CD4-positive, alpha-beta T cell treated with Interleukin-4 for 4 hours (primary cell): ENCODE measurements around the gene CEP55.
A peak's percentile ranks its signal among the peaks of the same experiment; 100 is the strongest.
"Not testable (repeated sequence)": the region's sequence is repeated elsewhere in the genome, so short reads cannot be mapped to it uniquely, and the experiment has no call there.

ENCODE experiments used
- DNase-seq: peaks from one replicate; pipeline ENCODE4 v3.0.0-alpha.2; 2020

CEP55 gene

DNA sequence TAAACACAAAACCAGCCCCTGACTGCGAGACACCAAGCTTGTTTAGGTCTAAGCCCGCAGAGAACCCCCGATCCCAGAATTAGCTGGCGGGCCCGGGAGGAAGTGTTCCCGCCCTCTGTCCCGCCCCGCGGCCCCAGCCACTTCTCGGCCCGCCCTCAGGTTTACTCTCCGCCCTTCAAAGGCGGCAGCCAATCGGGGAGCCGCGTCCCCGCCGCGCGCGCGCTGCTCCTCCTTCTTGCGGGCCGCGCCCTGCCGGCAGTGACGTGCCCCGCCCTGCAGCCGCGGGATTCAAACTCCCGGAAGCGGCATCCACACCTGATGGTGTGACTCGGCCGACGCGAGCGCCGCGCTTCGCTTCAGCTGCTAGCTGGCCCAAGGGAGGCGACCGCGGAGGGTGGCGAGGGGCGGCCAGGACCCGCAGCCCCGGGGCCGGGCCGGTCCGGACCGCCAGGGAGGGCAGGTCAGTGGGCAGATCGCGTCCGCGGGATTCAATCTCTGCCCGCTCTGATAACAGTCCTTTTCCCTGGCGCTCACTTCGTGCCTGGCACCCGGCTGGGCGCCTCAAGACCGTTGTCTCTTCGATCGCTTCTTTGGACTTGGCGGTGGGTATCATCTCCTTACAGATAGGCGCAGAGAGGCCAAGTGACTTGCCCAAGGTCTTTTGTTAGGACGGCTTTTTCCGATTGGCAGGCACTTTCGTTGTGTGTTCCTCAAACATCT lies at the start of gene CEP55:
Gene CEP55 (plus strand): TSS at position 291 of the 720 bp plus-strand sequence. CDS start 3,440 bp downstream, outside the sequence.
- peak; percentile 92 for DNase-seq

DNA sequence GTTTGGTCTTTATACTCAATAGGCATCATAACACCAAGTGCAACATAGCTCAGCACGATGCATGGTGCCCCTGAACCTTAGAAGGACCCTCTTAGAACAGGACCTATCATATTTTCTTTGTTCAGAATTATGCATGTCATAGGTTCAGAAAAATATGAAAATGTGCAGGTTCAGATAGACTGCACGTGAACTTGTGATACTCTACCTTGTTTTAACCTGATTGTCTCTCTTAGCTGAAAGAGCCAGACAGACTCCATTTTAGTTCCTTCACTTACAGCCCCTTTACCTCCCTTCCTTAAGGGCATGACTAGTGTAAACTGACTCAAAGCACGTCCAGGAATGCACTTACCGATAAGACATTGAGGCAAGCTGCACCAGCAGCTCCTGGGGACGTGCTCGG lies 49.4 kb upstream of the CEP55 start:
- no peak for DNase-seq

DNA sequence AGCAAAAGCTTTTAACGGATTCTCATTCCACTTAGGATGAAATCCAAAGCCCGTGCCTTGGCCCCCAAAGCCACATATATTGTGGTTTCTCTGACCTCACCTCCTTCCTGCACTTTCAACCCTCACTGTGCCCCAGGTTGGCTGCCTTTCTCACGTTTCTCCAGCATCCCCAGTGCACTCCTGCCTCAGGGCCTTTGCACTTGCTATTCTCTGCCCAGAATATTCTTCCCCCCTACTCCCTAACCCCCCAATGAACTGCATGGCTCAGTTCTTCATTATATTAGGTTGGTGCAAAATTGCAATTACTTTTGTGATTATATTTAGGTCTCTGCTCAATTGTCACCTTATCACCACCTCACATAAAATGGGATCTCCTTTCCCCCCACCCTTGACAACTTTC lies 48.4 kb upstream of the CEP55 start:
- DNase-seq: no peak

DNA sequence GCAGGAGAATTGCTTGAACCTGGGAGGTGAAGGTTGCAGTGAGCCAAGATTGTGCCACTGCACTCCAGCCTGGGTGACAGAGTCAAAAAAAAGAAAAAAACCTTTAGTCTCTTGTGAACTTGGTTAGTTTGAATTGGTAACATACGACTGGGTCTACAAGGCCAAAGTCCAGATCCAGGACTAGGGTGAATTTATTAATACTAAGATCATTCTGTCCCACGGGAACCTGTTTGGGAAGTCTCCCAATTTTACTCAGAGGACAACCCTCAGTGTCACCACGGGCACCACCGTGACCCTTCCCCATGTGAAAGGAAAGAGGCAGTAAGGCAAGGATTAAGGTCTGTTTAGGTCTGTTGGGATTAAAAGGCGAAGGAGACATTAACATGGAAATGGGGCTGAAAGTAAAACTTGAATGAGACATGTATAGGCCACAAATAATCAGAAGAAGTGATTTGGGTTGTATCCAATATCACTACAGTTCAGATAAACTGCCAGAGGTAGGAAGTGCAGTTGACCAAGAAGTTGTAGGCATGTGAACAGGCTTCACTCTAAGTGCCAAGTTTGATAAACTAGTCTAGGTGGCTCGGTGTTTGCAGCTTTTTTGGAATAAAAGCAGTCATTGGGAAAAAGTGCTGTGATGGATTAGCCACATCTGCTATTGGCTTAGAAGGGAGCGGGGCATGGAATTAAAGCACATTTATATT lies 45.0 kb upstream of the CEP55 start:
- DNase-seq: no peak

DNA sequence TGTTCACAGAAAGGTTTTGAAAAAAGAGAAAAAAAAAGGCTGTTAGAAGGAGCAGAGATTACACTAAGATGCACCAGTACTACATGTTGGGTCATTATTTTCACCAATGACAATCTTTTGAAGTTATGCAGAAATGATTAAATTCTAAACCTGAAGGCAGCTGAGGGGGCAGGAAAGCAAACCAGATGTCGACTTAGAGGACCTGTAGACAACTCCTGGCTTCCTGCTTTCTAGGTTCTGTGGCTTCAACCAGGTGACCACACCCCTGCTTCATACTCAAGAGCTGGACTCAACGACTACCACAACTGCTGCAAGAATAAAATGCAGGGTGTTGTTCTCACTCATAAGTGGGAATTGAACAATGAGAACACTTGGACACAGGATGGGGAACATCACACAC lies 44.3 kb upstream of the CEP55 start:
- DNase-seq: no peak

DNA sequence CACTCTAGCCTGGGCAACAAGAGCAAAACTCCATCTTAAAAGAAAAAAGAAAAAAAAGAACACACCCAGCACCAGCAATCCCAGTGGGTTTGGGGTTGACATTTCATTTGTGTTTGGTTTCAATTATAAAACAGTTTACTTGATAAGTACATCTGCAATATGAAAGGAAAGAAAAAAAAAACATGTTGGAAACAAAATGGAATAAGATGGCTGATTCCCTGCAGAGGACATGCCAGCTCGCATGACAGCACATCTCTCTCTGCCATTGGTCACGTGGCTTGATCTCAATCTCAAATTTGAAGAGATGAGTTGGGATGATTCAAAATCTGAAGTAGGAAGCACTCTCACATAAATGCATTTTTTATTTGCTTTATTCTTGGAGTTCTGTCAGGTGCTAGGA lies 42.3 kb upstream of the CEP55 start:
- DNase-seq: no peak

DNA sequence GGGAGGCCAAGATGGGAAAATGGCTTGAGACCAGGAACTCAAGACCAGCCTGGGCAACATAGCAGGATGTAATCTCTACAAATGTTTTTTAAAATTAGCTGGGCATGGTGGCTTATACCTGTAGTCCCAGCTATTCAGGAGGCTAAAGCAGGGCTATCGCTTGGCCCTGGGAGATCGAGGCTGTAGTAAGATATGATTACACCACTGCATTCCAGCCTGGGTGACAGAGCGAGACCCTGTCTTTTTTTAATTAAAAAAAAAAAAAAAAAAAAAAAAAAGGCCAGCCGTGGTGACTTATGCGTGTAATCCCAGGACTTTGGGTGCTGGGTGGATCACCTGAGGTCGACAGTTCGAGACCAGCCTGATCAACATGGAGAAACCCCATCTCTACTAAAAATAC lies 41.7 kb upstream of the CEP55 start:
- DNase-seq: no peak

DNA sequence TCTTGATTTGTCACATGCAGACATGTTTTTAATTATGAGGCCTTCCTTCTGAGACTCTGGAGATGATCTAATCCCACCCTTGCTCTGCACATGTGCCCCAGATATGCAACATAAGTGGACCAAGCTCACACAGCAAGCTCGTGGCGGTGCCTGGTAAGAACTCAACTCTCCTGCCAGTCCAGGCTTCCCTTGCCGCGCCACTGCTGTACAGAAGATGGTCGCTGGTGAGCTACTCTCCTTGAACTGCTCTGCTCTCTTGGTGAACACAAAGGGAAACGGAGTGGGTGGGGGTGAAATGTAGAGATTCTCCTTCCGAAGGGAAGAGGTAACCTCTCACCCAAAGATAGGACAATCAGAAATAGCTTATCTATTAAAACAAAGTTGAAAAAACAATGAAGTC lies 39.9 kb upstream of the CEP55 start:
- DNase-seq: no peak

DNA sequence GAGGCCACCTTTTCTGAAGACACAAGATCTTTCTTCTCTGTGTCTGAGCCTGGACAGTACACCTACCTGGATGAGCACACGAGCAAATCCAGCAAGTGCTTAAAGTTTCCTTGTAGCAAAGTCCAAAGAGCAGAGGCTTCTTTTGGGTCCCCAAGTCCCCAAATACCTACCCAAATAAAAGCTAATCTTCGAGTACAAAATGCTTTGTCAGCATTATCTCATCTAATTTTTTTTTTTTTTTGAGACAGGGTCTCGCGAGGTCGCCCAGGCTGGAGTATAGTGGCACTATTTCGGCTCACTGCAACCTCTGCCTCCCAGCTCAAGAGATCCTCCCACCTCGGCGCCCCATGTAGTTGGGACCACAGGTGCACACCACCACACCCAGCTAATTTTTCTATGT lies 38.9 kb upstream of the CEP55 start:
- DNase-seq: no peak

DNA sequence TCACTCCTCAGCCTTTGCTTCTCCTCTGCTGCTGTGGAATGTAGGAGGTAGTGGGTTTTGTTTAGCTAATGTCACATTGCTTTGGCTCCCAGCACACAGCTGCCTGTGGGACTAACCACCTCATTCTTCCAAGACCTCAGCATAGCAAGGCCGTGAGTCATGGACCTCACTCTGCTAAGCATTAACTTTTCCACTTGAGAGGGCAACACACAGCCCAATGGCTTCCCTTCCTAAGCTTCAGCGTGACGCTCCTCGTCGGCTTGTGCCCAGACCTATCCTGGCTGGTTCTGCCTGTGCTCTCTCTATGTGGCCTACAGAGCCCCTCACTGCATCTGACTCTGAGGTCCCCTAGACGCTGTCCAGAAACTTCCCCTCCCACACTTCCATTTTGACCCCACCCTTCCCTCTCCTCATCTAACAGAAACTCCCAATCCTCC lies 37.6 kb upstream of the CEP55 start:
- no peak for DNase-seq

DNA sequence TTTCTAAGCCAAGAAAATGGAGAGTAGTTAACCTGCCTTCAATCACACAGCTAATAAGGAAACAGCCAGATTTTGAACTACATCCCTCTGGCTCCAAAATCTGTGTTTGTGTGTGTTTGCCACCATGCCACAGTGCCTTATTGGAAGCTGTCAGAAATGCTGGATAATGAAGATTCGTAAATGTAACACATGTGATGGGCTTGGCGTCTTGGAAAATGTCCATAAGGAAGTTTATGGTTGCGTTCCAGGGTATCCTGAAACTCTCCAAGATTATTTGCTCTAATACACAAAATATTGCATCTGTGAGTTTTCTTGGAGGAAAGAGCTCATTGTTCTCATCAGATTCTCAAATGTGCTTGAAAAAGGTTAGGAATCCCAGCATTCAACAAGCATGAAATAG lies 36.9 kb upstream of the CEP55 start:
- DNase-seq: no peak

DNA sequence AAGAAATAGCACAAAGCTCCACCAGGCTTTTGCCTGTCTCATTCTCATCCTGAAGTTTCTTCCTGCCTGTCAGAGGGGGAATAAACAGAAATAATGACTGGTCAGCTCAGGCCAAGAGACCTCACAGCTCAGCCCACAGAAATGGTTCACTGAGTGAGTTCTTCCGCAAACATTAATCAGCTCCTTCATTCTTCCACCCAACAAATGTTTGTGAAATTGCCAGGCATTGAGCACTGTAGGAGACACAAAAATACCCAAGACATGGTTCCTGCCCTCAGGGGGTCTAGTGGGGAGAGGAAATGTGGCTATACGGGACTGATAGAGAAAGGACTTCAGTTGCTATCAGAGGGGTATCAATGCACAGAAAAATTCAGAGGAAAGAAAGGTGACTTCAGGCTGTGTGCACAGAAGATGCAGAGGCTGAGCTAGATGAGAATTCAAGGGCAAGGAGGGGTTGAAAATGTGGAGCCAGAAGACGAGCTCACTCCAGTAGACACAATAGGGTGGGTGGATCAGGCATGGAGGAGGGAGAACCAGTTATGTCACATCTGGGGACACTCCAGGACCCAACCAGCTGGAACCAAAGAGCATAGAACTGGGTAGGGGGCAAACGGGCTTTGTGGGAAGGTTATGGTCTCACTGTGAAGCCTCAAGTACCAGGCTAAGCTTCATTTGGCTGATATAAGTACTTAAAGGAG lies 35.2 kb upstream of the CEP55 start:
- no peak for DNase-seq

DNA sequence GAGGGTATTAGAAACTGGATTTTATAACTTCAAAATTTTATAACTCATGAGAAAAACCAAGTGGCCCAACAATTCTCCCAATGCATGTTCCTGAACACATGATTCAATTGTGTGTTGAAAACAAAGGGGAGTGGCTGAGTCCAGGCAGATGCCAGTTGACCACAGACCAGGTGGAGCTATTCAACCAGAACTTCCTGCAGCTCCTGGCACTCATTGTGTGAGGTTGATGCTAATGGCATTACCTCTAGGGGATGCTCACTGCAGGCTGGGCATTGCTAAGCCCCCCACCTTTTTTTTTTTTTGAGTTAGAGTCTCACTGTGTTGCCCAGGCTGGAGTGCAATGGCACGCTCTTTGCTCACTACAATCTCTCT lies 34.6 kb upstream of the CEP55 start:
- no peak for DNase-seq

DNA sequence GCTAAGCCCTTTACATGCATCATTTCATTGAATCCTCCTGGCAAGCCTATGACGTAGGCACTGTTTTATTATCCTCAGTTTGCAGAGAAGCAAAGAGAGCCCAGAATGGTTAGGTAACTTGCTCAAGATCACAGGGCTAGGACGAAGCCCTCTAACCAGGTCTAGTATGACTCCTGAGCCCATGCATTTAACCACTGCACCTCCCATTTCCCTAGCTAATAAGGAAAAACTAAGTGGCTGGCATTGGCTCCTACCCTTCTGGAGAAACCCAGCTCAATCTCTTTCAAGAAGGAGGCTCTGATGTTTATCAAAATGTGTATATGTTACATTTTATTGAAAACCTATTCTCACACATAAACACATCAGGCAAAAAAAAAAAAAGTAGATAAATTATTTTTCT lies 34.0 kb upstream of the CEP55 start:
- DNase-seq: no peak

DNA sequence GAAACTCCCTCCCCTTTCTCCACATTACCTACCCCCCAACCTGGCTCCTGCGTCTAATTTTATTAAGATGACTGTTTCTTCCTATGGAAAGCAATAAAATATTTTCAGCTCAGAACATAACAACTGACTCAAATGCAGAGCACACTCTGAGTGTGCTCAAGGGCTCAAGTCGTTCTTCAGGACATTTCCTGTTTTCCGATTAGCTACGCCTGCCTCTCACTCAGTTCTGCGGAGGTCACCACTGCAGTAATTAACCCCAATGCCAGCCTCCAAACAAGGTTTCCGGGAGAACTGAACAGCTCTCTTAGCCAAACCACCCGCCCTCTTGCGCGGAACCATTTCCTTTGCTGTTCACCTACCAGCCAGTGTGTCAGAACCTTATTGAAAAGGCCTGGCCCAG lies 33.5 kb upstream of the CEP55 start:
- peak; percentile 16 for DNase-seq

DNA sequence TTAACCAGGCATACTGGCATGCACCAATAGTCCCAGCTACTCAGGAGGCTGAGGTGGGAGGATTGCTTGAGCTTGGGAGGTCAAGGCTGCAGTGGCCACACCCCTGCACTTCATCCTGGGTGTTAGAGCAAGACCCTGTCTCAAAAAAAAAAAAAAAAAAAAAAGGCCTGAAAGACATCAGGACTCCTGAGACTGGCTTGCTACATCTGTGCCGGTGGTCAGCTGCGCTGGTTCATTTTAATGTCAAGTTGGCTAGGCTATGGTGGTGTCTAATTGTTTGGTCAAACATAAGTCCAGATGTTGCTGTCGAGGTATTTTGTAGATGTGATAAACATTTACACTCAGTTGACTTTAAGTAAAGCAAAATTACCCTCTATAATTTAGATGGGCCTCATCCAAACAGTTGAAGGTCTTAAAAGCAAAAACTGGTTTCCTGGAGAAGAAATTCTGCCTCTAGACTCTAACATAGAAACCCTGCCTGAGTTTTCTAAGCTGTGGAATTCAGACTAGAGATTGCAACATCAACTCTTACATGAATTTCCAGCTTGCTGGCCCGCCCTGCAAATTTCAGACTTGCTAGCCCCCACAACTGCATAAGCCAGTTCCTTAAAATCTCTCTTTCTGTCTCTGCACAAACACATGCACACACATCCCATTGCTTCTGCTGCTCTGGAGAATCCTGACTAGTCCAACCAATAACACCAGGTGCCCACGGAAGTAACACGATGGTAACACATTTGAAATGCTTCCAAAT lies 32.5 kb upstream of the CEP55 start:
- DNase-seq: no peak

DNA sequence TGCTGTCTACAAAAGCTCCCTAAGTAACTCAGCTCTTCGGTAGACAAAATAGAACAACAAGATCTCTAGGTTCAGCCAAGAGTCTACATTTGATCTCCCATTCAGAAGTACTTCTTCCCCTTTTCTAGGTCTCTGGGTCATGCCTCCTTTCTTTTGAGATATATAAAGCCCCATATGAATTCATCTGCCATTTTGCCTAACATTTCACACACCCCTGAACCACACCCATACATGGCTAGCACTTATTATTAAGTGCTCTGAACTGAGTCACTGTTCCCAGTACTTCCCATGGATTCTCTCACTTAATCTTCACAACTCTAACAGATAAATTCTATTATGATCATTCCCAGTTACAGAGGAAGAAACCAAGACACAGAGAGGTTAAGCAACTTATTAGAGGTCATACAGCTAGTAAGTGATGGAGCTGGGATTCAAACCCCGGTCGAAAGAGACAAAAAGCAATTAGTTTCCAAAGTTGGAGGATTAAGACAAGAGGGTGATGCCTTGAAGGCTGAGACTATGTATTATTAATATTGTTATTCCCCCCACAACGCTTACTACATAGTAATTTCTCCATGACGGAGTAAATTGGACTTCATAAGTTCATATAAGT lies 31.5 kb upstream of the CEP55 start:
- no peak for DNase-seq

DNA sequence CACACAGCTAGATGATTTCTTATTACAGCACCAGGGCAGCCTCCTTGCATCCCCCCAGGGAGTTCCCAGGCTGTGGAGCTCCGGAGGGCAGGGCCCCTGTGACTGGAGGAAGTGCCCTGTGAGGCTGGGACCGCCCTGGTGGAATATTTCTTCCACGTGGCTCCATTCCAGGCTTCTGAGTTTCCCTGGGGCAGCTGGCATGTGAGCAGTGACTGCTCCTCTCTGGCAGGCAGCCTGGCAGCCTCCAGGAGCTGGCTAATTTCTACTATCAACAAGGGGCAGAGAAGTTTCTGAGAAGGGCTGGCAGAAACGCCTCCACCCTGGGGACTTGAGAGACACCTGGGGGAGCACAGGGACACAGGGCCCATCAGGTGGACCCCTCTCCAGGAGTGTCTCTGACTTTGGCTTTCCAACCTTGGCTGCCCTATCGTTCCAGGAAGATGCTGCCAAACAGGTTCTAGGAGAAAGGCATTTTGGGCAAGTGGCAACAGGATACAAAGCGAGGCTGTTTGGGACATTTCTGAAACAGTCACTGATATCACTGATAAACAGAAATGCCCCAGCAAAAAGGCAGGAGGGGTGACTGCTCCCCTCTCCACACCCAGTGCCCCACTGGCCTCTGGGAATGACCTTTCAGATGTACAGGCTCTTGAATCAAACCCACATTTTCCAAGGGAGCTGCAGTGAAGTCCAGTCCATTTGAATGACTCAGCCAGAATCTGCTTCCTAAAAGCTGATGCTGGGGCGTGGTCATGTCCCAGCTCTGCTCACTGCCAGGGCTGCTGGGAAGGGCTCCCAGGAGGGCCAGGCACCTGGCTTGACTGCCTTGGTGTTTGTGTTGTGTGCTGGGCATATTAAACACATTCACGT lies 30.4 kb upstream of the CEP55 start:
- DNase-seq: no peak

DNA sequence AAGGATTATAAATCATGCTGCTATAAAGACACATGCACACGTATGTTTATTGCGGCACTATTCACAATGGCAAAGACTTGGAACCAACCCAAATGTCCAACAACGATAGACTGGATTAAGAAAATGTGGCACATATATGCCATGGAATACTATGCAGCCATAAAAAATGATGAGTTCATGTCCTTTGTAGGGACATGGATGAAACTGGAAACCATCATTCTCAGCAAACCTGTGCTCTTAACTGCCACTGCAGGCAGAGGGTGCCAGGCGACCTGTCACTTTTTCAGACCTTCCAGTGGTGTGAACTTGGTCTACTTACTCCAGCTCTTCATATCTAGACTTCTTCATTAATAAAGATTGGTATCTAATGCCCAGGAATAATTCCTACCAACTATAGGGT lies 28.8 kb upstream of the CEP55 start:
- not testable (repeated sequence) for DNase-seq

DNA sequence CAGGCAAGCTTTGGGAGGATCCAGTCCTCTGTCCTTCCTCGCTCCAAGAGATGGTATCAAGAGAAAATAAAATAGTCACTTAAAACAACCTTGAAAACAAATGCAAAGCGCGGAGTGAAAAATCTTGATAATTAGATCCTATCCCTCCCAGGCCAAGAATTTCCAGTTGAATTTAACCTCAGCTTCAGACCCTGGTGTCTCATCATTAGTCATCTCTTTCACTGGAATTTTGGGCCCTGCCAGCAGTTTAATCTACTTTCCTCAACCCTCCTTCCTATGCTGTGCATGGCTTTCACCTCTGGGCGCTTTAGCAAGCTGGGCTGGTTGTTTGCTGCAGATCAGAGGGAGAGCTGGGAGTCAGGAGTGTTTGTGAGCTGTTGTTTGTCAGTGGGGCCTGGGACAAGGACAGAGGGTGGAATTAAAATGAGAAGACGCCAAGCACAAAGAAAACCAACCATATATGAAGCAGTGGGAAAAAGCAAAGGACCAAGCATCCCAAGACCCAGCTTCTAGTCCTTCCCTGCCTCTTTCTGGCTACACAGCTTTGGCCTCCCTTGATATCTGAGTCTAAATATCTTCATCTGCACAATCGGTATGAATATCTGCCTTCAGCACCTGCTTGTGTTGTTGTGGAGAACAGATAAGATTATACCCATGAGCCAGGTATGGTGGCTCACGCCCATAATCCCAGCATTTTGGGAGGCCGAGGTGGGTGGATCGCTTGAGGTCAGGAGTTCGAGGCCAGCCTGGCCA lies 27.8 kb upstream of the CEP55 start:
- no peak for DNase-seq

DNA sequence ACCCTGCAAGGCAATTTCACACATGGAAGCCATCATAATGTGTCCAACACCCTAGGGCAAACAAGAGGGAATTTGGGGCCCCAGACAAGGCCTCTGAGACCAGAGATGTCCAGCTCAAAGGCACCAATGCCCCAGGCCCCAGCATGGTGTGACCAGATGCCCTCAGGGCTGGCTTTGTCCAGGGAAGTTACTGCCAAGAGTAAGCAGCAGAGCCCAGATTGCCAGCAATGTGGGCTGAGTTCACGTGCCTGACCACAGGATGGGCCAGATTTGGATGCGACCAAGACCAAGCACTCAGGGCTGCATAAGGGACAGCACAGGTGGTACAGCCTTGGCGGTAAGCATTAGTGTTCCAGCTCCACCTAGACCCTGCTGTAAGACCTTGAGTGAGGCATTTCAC lies 27.0 kb upstream of the CEP55 start:
- DNase-seq: no peak
